Measurements from ENCODE around the gene ATXN3L. TPM values are rescaled to one million over a fixed set of nuclear protein-coding genes. Genes with fewer than 3 reads are reported as not detected.

Gene ATXN3L
- total and polyA plus RNA-seq, 10 of the 15 experiments (the other 5 are each of a cell fraction or from before 2014, with no cell fraction given), result not detected

- FAIRE-seq, result no peak
- intact Hi-C loops (cut with micrococcal nuclease; ENCODE audit: unreplicated experiment), result no loop called here
These were observed 10.6 kb upstream of the ATXN3L start for GRCh38 chrX:13330446-13330845.

More at GRCh38 chrX:13330446-13330845, 10.6 kb upstream of the ATXN3L start:
- Histone ChIP-seq H3K27me3 (replicated peaks in 1 of 2; ENCODE audit: control insufficient read depth in 2 of 2, insufficient read depth in 2 of 2, low read length in 1 of 2) (no peaks in the 10 kb centered on the region), H3K4me3 (no peak overlapping the region), H3K4me1 (ENCODE audit: control insufficient read depth, insufficient read depth, low read length) (no peaks in the 10 kb centered on the region), H3K9me3 (replicated peaks; ENCODE audit: control insufficient read depth, insufficient read depth, low read length) (no peaks in the 10 kb centered on the region), H3K27ac (ENCODE audit: control insufficient read depth, insufficient read depth) (no peak overlapping the region), H3K79me2 (ENCODE audit: control insufficient read depth, insufficient read depth, low read length) (no peaks in the 10 kb centered on the region), H4K20me1 (ENCODE audit: control insufficient read depth, insufficient read depth) (no peaks in the 10 kb centered on the region), H3K36me3 (ENCODE audit: control insufficient read depth in 2 of 2, insufficient read depth in 2 of 2, low read length in 1 of 2) (no peaks in the 10 kb centered on the region), H2AFZ (ENCODE audit: control insufficient read depth, low read depth, low read length) (no peak overlapping the region), H3K4me2 (ENCODE audit: control insufficient read depth, insufficient read depth) (no peak overlapping the region), H3K9ac (ENCODE audit: control insufficient read depth, insufficient read depth, low read length) (no peak overlapping the region)
- TF ChIP-seq RAD51 (IDR thresholded peaks at IDR 0.05) (no peak), BHLHE40 (IDR thresholded peaks at IDR 0.05; ENCODE audit: borderline replicate concordance in 1 of 2, low read depth in 2 of 2, low read length in 1 of 2) (no peak), ESRRA (IDR thresholded peaks at IDR 0.05; ENCODE audit: low read length) (no peak), ZNF24 (IDR thresholded peaks at IDR 0.05) (no peak), IKZF2 (IDR thresholded peaks at IDR 0.05) (no peak), CREB1 (IDR thresholded peaks at IDR 0.05; ENCODE audit: low read depth) (no peak), RUNX3 (IDR thresholded peaks at IDR 0.05; ENCODE audit: low read length) (no peak), BRCA1 (IDR thresholded peaks at IDR 0.05; ENCODE audit: low read depth, low read length) (no peak), CBX5 (IDR thresholded peaks at IDR 0.05; ENCODE audit: low read depth) (no peak), HSF1 (IDR thresholded peaks at IDR 0.05; ENCODE audit: low read depth, low read length) (no peak), EZH2 (IDR thresholded peaks at IDR 0.05; ENCODE audit: borderline replicate concordance, control insufficient read depth, low read depth, low read length) (no peak), NR2C1 (IDR thresholded peaks at IDR 0.05) (no peak), ZZZ3 (IDR thresholded peaks at IDR 0.05; ENCODE audit: control insufficient read depth, insufficient read length, low read depth) (no peak)
- no TSS peak for BruUV-seq (replicated peaks)
- no peak for DNase-seq (ENCODE audit: low read depth, low spot score)
- ChIA-PET SMC1A (ENCODE audit: uncharacterized antibody, unreplicated experiment) (no interaction called here), POLR2A (no interaction called here), CTCF (no interaction called here), RAD21 (ENCODE audit: unreplicated experiment) (no interaction called here)
- in situ Hi-C loops (cut with MboI), result no loop called here
- 16% methylated on average over 2 of the region's 2 CpGs for WGBS (ENCODE audit: insufficient coverage, insufficient replicate concordance, low lambda C conversion rate, missing lambda C conversion rate)
- ATAC-seq, result no peak
